Activated effector memory CD4-positive, alpha-beta T cell treated with Interleukin-2 at 50 U/mL for 16 hours (primary cell): ENCODE measurements around the gene RHOH.

Source experiments
- DNase-seq: peaks from one replicate; pipeline ENCODE4 v3.0.0-alpha.2; 2020

Gene RHOH

DNA sequence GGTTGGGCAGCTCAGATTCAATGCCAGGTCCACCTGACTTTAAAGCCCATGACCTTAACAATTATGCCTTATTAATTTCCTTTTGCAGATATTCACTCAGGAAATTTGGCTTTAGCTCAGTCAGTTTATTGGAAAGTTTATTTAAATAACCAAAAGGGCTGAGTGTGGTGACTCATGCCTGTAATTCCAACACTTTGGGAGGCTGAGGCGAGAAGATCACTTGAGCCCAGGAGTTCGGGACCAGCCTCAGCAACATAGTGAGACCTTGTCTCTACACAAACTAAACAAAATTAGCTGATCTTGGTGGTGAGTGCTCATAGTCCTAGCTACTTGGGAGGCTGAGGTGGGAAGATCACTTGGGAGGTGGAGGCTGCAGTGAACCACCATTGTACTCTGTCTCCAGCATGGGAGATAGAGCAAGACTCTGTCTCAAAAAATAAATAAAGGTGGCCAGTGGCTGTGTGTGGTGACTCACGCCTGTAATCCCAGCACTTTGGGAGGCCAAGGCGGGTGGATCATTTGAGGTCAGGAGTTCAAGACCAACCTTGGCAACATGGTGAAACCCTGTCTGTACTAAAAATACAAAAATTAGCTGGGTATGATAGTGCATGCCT is 43.3 kb downstream of the RHOH start:
- DNase-seq, result no peak

DNA sequence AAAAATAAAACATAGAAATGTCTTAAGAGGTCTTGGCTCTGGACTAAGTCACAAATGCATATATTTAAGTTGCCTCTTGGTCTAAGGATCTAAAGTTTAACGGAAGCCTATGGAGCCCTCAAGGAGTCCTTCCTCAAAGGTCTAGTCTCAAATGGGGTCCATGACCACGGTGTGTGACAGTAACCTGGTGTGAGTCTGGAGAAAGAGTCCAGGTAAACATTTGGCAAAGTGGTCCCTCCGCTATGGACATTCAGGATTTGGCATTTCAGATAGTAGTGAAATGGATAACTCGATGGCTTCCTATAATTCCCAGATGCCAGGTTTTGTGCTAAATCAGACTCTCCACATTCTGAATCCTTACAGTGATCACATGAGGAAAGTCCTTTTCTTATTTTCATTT is 44.2 kb downstream of the RHOH start:
- no peak for DNase-seq

DNA sequence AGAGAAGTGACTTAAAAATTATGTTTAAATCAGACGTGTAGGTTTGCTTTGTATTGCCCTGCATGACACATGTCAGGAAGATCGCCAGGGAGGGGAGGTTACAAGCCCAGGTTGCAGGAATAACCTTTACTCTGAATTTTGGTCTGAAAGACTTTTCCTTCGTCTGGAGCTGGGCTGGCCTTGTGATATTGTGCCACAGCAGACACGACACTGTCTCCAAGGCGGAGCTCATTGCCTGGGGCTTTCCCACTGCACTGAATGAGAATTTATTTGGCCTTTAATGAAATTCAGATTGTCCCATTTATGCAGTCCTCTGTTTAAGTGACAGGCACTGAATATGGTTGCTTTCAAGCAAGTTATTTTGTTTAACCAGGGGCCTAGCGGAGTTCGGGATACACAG is 45.1 kb downstream of the RHOH start:
- DNase-seq, result no peak

DNA sequence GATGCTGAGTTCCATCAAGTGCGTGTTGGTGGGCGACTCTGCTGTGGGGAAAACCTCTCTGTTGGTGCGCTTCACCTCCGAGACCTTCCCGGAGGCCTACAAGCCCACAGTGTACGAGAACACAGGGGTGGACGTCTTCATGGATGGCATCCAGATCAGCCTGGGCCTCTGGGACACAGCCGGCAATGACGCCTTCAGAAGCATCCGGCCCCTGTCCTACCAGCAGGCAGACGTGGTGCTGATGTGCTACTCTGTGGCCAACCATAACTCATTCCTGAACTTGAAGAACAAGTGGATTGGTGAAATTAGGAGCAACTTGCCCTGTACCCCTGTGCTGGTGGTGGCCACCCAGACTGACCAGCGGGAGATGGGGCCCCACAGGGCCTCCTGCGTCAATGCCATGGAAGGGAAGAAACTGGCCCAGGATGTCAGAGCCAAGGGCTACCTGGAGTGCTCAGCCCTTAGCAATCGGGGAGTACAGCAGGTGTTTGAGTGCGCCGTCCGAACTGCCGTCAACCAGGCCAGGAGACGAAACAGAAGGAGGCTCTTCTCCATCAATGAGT is 46.6 kb downstream of the RHOH start:
- DNase-seq, result no peak

DNA sequence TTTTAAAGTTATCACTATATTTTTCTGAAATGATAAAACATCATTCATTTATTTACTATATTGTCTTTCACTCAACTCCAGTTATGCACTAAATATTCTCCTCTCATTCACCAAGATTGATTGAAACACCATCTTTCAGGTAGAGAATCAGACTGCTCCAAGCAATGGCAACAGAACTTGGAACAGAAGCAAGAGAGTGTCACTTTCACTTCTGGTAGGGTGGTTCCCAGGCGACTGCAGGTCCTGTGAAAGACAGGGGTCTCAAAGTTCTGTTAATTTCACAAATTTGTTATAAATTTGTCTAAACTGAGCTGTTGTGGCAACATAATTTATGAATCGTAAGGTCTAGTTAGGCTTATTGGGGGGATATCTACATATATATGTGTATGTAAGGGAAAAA is 47.8 kb downstream of the RHOH start:
- DNase-seq, result no peak

DNA sequence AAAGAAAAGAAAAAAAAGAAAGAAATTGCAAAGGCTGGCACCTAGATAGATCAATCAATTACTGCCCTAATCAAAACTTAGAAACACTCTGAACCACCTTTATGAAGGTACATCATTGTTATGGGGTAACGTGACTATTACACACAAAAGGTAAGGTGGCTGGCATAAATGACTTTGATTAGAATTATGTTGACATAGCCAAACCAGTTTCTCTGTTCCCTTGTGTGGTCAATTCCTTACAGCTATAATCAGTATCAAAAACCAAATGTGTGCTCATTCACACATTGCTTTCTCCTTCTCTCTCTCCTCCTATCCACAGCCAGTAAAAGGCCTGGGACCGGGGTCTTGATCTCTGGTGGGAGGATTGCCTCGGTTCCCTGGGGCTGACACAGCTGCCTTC is 48.7 kb downstream of the RHOH start:
- DNase-seq, result no peak

DNA sequence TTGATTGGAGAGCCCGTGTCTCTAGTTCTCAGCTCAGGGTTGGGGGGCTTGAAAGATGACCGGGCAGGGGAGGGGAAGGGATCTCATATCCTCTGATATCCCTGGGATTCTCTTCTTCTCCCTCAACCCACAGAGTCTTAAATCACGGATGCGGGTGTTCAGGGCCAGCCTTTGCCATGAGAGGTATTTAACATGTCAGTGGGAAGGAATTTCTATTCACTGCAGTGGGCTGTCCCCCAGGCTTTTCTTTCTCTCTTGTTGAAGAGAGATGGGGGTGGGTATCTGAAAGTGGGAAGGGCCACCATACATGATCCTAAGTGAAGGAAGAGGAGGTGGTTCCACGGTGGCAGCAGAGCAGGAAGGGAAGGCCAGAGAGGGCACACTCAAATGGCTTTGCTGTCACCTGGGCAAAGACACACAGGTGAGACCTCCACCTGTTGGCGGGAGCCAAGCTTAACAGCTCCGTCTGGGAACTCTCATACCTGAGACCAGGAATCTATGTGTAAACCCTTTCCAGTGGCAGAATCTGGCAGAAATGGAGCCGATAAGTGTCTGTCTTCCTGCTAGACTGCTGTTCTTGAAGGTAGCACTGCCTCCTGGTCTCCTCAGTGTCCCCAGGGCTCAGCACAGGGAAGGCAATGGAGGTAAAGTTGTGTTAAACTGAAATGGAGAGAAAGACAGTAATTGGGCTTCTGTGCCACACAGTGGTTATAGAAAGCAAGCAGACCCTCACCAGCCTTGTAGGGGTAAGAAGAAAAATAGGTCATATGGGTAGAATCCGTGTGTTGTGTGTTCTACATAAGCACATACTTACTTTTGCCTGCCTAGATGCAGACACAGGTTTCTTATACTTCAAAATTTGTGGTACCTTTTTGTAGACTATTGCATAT is 49.4 kb downstream of the RHOH start:
- DNase-seq, result no peak

DNA sequence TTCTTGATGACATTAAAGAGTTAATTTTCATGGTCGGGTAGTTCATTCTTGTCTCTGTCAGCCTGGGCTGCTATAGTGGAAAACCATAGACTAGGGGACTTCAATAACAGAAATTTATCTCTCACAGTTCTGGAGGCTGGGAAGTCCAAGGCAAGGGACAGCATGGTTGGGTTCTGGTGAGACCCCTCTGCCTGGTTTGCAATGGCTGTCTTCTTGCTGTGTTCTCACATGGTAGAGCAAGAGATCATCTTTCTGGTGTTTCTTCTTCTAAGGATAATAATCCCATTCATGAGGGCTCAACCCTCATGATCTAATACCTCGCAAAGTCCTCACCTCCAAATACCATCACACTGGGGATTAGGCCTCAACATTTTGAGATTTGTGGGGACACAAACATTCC is 50.1 kb downstream of the RHOH start:
- no peak for DNase-seq

DNA sequence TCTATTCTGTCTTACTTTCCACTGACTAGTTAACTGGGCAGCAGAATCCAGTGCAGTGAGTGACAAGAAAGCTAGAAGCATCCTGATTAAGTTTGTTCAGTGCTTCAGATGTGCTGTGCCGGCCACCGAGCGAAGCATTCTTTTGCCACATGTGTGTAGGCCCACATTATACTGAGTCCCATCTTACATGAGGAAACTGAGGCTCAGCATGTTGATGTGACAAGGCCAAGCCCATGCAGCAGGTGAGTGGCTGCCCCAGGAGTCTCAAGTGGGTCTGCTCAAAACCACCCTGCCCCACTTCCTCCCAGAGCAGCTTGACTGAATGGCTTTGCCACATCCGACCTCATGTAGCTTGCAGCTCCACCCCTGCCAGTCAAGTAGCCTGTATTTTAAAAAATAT is 50.5 kb downstream of the RHOH start:
- peak; percentile 58 for DNase-seq

DNA sequence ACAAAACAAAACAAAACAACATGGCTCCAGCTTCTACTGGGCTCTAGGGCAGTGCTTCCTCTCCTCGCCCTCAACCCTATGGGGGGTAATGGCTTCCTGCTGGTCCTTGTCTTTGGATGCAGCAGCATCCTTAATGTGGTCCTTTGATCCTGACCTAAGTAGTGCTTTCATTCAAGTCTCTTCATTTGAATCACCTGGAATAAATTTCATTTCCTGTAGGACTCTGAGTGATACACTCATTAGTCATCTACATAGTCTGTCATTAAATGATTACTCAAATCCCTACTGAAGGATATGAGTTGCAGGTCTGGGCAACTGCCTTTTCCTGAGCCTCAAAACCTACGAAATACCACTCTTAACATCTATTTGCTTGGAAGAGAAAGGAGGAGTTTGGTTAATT is 54.5 kb downstream of the RHOH start:
- DNase-seq, result no peak

DNA sequence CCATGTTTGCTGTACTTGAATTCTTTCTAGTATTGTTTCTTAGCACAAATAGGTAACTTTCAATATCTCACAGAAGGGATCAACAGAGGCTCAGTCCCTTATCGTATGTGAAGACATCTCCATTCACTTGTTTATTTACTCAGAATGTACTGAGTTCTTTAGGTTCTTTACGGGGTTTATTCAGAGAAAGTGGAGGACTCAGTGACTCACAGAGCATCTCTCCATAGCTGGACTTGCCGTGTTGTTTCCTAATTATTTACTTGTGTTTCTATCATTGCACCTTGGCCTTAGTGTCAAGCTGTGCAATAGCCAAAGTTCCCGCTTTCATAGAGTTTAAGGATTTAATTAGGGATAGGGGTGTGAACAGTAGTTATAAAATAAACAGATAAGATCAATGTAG is 57.1 kb downstream of the RHOH start:
- no peak for DNase-seq

DNA sequence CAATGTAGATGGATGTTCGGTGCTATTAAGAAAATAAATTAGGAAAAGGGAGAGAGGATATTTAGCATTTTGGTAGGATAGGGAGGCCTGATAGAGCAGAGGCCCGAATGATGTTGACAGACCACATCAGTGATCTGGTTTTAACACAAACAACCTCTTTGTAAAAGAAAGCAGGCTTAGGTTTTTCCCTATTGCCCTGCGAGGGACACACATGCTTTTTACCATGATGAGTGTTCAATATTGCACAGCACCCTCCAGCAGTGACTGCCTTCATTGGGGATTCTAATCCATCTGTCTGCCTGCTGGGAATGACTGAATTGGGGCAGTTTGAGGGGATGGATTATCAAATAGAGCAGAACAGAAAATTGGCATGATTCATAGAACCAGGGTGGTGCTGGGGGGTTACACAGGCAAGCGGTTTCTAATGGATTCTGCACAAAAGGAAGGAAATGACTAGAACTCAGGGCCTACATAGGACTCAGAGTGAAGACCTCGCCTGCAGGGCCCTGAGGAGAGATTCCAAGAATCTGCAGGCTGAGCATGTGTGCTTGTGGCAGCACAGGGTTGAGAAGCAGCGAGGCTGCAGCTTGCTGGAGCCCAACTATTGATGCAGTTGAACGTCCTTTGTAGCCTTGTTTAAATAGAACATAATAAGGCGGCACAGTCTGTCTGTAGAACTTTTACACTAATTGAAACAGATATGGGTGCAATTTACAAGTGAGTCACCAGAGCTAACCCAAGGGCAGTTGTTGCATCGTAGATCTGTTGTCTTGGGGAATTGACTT is 58.0 kb downstream of the RHOH start:
- no peak for DNase-seq

DNA sequence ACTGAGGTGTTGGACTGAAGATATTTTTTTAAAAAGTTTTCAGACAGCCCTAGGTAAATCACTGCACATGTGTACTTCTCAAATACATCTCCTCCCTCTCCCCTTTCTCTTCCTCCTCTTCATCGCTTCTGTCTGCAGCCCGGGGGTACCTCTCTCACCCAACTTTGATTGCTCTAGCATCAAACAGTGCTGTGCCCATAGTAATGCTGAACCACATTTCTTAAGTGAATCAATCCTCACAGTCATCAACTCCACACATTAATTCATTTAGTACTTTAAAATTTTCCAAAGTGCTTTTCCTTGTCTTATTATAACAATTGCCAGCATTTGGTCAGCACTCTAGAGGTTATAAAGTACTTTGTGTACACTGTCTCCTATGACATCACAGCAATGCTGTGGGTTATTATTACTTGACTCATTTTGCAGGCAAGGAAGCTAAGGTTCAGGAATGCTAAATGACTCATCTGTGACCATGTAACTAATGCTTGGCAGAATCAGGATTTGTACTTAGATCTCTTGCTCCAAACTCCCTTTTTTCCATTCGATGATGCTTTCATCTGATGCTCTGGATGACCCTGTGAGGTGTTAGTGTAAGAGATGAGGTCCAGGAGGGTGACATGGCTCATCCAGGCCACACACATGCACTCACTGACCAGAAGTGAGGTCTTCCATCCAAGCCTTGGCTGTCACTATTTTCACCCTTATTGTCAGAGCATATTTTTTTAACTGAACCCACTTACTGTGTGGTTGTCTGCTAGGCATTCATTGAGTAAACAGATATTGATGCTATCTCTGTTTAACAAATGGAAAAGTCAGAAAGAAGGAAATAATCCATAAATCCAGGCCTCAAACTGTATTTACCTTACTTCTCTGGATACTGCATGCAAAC is 58.8 kb downstream of the RHOH start:
- no peak for DNase-seq

DNA sequence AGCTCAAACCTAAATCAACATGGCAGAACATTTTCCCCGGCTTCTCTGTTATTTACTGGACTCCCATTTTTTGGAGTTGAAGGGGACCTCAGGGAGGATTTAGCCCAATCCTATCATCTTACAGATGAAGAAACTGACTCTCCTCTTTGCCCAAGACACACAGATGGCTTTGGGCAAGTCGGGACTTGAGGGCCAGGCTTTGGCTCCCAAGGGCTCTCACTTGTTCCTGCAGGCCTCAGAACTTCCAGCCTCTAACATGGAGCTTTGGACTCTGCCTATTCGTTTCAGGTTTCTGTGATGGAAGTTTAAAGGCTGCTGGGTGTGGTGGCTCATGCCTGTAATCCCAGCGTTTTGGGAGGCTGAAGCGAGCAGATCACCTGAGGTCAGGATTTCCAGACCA is 59.5 kb downstream of the RHOH start:
- DNase-seq, result no peak

DNA sequence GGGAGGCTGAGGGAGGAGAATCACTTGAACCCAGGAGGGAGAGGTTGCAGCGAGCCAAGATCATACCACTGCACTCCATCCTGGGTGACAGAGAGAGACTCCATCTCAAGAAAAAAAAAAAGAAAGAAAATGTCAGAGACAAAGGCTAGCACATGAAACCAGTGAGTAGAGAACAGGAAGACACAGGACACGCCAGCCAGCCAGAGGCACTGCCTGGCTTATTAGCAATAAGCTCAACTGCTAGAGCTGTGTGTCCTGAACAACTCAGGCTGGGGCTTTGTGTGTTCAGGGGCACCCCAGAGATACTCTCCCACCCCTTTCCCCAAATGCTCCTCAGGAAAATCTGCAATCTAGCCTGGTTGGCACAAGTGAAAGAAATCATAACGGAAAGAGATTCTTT is 60.0 kb downstream of the RHOH start:
- no peak for DNase-seq

DNA sequence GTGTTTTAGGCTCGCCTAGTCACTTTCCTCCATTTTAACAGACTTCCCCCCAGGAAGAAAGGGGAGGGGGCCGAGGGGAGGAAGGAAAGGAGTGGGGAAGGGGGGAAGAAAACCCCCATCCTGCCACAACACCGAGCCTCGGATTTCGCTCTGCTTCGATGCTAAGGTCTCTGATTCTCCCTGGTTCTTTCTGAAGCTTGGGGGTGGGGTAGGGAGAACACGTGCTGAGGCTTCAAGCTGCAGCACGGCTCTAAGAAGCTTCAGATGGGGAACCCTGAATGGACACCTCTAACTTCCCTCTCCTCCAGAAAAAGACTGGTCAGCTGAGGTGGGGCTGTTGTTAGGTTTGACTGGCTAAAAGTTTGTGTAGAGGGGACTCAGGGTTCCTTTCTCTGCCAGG is 61.8 kb downstream of the RHOH start:
- DNase-seq, result no peak

DNA sequence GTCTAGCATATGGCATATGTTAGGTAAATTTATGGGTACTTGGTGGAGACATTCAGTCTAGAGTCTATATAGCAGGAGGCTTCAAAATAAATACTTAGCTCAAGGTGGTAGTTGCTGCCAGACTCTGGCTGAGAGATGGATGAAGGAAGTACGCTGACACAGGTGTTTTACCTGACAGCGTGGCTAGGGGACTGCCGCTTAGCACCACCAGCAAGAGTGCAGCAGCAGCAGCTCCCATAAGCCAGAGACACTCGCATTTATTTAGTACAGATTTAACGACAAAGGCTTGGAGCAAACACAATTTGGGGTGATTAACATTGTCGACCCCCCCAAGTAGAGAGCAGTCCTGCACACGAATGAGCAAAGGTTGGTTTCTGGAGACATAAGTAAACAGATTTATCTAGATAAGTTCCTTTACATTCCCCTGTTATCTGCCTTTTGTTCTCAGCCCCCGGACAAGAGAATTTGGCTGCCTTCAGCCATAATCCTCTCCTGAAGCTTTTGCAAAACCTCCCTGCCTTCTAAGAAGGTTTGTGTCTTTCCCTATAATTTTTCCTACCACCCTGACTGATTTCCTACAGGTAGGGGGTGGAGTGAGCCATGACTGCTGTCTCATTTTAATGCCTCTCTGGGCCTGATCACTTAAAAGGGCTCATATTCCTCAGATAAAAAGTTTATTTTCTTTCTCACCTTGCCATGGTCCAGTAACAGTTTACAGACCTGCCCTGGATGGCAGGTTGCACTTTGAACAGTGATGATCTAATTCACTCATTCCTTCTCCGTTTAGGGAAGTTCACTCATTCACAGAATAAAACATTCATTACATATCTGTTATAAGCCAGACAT is 64.6 kb downstream of the RHOH start:
- no peak for DNase-seq

DNA sequence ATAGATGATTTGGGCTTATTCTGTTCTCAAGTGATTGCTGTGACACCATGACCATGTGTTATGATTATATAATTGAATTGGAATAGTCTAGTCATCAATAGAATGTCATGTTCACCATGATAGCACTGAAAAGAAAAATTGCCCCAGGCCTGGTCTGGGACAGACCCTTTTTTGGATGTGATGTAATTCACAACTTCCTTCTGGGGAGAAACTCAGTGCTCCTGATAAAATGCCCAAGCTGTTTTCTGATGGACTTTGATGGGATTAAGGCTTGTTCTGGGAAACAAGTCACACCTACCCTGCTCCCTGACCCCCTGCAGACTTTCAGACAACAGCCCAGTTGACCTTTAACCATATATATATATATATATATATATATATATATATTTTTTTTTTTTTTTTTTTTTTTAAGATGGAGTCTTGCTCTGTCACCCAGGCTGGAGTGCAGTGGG is 65.3 kb downstream of the RHOH start:
- DNase-seq, result no peak

DNA sequence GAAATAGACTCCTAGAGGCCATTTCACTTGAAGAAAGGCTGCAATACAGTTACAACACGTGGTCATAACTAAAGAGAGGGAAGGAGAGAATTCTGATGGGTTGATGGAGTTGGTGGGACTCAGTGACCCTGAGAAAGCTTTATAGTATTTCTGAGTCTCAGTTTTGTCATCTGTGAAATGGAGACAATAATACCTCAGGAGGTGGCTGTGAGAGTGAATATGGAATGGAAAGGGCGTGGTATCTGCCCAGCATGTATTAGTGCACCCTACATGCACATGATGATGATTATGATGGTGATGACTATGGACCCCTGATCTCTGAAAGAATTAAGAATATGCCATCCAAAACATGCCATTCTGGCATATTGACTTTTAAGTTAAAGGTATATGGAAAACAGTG is 66.0 kb downstream of the RHOH start:
- DNase-seq, result no peak

DNA sequence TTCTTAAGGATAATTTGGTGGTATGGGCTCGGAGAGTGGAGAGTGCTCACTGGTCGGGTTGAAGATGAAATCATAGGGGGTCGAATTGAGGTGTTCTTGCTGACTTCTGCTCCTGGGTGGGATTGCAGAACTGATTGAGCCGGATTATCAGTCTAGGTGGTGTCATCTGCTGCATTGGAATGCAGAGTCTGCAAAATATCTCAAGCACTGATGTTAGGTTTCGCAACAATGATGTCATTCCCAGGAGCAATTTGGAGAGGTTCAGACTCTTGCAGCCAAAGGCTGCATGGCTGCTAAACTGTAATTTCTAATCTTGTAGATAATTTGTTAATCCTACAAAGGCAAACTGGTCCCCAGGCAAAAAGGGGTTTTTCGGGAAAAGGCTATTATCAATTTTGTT is 67.7 kb downstream of the RHOH start:
- DNase-seq, result no peak
